ENCODE measurements around the gene PDE11A.

DNA sequence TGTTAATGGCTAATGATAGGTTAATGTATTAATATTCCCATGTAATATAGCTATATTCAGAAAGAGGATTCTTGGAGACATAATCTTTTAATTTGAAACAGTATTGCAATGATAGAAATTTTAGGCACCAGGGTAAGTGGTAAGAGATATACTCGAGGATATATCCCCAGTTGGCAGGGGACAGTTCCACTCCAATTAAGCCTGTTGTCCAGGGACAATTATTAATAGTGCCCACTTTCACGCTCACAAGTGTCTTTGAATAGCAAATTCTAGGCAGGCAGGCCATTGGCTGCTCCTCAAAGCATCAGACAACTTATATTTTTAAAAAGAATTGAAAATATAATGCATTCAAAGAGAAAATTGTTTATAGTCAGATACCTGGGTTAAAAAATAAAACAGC is 190.7 kb downstream of the PDE11A start:
- TF ChIP-seq CTCF (IDR thresholded peaks at IDR 0.05; ENCODE audit: low read depth, low read length, missing input control) = no peak
- TF ChIP-seq, protein P1, sequence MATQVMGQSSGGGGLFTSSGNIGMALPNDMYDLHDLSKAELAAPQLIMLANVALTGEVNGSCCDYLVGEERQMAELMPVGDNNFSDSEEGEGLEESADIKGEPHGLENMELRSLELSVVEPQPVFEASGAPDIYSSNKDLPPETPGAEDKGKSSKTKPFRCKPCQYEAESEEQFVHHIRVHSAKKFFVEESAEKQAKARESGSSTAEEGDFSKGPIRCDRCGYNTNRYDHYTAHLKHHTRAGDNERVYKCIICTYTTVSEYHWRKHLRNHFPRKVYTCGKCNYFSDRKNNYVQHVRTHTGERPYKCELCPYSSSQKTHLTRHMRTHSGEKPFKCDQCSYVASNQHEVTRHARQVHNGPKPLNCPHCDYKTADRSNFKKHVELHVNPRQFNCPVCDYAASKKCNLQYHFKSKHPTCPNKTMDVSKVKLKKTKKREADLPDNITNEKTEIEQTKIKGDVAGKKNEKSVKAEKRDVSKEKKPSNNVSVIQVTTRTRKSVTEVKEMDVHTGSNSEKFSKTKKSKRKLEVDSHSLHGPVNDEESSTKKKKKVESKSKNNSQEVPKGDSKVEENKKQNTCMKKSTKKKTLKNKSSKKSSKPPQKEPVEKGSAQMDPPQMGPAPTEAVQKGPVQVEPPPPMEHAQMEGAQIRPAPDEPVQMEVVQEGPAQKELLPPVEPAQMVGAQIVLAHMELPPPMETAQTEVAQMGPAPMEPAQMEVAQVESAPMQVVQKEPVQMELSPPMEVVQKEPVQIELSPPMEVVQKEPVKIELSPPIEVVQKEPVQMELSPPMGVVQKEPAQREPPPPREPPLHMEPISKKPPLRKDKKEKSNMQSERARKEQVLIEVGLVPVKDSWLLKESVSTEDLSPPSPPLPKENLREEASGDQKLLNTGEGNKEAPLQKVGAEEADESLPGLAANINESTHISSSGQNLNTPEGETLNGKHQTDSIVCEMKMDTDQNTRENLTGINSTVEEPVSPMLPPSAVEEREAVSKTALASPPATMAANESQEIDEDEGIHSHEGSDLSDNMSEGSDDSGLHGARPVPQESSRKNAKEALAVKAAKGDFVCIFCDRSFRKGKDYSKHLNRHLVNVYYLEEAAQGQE (IDR thresholded peaks at IDR 0.05) = no peak
- TF ChIP-seq EGR1 (IDR thresholded peaks at IDR 0.05; ENCODE audit: low read depth in 2 of 2) = no peak
- TF ChIP-seq JUND (IDR thresholded peaks at IDR 0.05) = no peak
- TF ChIP-seq MAX (IDR thresholded peaks at IDR 0.05) = no peak
- no peak for TF ChIP-seq YY1 (IDR thresholded peaks at IDR 0.05)
- no peak for TF ChIP-seq HNF4A (conservative IDR thresholded peaks at IDR 0.05)
- no peak for TF ChIP-seq RXRA (IDR thresholded peaks at IDR 0.05)
- TF ChIP-seq ATF3 (IDR thresholded peaks at IDR 0.05) = no peak
